HG03103 (cell line): ENCODE measurements around the gene PIP4K2A.
A peak's percentile ranks its signal among the peaks of the same experiment; 100 is the strongest.

Source experiments
- ATAC-seq: cut with Tn5 transposase; IDR thresholded peaks from one replicate; pipeline ENCODE4 v1.9.1; 2021; ENCODE audit warnings: low read depth; ENCODE audit not compliant: unreplicated experiment

Gene PIP4K2A

DNA sequence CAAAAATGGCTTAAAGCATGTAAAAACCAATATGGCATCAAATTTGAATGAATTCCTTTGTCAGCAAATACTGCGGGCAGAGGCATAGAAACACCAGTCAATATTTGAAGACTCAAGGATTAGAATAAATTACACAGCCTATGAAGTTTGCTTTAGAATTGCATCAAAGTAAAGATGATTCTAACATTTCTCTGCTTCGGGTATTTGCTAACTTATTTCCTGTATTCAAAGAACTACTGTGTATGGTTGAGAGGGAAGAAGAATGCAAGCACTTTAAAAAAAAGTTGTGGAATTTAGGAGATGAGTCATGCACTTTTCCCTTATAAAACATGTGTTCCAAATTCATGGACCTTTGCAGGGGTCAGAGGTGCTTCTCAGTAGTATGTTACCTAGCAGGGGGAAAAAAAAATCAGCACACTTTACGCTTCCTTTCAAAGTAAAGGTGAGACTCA, 90.1 kb downstream of the PIP4K2A start:
- no peak for ATAC-seq

- ATAC-seq: no peak
These were observed 90.6 kb downstream of the PIP4K2A start for GRCh38 chr10:22623633-22624253.

- no peak for ATAC-seq
These were observed 92.1 kb downstream of the PIP4K2A start for GRCh38 chr10:22622242-22622806.

DNA sequence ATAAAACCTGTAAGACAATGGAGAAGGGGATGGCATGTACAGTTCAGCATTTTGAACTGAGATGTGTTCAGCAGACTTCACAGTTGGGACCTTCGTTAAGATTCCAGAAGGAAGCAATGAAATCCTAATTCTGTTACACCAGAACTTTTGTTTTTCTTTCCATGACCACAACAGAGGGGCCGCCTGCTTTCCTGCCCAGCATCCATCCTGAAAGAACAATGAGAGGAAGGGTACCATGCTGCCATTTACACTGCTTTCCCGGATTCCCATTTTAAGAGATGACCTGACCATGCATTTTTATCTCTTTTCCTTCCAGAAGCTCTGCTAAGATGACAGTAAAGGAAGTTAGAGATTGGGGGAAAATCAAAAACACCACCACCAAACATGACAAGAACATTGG, 92.7 kb downstream of the PIP4K2A start:
- no peak for ATAC-seq

GRCh38 chr10:22620929-22621328, 93.4 kb downstream of the PIP4K2A start:
- no peak for ATAC-seq

- no peak for ATAC-seq
These were observed 94.1 kb downstream of the PIP4K2A start for GRCh38 chr10:22620140-22620857.

DNA sequence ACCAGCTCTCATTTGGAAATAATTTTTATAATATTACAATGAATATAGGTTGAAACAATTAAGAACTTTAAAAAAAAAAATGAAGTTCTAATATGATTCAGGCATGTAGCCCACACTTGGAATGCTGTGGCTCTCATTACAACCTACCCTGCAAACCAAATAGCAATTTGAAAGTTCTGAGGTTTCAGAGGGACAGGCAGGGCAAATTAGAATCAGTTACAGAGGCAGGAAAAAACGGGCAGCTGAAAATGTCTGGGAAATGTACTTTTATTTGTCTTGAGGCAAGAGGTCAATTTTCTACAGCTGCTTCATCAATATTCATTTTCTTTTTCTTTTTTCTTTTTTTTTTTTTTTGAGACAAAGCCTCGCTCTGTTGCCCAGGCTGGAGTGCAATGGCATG, 95.3 kb downstream of the PIP4K2A start:
- ATAC-seq: no peak

DNA sequence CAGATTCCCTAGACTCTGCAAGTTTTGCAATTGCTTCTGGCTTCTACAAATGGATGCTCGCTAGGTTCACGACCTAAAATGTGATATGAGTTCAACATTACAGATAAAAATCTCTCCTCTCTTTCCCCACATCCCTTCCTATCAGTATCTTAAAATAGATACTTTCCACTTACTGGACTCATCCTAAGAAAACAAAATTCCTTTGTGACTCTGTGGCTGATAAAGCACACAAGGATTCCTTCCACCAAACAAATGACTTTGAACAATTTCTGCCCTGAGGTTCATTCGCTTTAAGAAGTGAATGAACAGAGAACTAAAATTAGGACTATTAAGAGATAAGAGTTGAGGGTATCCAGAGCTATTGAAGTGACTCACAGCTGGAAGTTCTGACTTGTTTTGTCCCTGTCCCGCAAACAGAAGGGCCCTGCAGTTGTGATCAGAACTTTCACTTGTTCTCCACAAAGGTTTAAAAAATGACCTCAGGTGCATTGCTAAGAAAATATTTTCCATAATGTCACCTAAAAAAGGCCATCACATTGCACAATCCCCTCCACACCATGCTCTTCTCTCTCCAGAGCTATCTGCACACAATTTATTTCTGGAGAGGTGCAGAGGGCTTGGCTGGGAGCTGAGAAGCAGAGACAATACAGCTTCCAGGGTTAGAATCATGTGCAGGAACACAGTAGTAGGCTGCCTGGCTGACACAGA, 96.1 kb downstream of the PIP4K2A start:
- no peak for ATAC-seq

DNA sequence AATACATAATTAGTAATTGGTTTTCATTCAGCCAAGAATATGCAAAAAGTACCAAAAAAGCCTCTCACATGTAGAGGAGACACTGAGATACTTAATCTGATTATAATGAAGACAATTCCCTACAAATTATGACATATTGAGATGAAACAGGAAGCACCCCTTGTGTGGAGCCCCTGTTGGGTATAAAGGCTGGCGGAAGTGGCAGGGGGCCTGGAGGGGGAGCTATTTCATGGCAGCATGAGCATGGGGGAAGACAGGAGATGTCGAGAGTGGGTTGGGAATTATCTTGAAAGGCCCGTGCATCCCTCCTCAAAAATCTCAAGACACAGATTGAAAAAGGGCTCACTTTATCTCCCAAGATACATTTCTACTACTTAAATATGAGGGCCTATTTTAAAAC, 96.9 kb downstream of the PIP4K2A start:
- ATAC-seq: no peak

- ATAC-seq: no peak
These were observed 97.3 kb downstream of the PIP4K2A start for GRCh38 chr10:22617051-22617450.

GRCh38 chr10:22615819-22616499, 98.4 kb downstream of the PIP4K2A start:
- peak; percentile 53 for ATAC-seq

DNA sequence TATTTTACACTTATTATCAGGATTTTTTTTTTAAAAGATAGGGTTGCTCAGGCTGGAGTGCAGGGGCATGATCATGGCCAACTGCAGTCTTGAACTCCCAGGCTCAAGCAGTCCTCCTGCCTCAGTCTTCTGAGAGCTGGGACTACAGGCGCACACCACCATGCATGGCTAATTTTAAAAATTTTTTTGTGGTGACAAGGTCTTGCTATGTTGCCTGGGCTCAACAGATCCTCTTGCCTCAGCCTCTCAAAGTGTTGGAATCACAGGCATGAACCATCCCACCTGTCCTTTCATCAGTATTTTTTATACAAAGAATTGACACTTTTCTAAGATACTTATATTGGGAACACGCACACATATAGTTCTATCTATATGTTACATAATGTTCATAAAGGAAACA, 99.3 kb downstream of the PIP4K2A start:
- ATAC-seq: no peak

GRCh38 chr10:22613011-22613410, 101.4 kb downstream of the PIP4K2A start:
- no peak for ATAC-seq

- no peak for ATAC-seq
These were observed 102.1 kb downstream of the PIP4K2A start for GRCh38 chr10:22612318-22612717.

DNA sequence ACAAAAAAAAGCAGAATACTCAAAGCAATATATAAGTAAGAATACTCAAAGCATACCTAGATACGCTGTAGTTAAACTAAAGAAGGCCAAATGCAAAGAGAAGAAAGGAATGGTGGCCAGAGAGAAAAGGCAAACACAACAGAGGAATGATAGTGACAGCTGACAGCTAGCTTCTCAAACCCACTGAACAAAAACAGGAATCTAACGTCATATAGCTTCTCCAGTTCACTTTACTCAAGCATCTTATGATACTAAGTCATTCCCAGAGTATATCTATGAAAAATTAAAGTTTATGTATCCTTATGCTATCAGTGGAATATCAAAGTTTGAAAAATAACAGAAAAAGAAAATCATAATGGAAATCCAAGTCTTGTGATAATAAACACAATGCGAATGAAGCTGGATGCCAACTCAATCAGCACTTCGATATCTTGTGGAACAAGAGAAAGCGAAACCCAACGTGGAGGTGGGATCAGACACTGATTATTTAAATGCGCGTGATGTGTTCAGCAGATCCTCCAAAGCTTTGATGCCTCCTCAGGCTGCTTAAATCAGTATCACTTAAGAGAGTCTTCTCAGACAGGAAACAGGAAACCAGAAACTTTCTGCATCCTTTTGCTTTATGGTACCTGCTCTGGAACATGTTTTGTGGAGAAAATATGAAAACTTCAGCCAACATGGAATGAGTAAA, 102.8 kb downstream of the PIP4K2A start:
- peak; percentile 46 for ATAC-seq

DNA sequence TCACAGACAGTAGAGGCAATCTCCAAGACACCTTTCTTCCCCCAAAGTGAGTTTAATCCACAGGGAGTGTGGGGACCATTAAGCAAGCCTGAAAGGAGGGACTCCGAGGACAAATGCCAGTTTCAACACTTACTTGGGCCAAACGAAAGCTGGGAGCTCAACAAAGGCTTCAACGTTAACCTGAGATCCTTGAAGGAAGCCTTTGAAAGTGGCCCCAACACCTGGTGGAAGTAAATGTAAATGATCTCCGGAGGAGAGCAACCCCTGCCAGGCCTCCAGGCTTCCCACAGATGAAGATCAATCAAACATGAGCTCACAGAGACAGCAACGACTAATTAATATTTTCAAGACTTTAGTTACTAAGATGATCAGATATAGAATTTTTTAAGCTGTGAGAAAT, 103.8 kb downstream of the PIP4K2A start:
- no peak for ATAC-seq

DNA sequence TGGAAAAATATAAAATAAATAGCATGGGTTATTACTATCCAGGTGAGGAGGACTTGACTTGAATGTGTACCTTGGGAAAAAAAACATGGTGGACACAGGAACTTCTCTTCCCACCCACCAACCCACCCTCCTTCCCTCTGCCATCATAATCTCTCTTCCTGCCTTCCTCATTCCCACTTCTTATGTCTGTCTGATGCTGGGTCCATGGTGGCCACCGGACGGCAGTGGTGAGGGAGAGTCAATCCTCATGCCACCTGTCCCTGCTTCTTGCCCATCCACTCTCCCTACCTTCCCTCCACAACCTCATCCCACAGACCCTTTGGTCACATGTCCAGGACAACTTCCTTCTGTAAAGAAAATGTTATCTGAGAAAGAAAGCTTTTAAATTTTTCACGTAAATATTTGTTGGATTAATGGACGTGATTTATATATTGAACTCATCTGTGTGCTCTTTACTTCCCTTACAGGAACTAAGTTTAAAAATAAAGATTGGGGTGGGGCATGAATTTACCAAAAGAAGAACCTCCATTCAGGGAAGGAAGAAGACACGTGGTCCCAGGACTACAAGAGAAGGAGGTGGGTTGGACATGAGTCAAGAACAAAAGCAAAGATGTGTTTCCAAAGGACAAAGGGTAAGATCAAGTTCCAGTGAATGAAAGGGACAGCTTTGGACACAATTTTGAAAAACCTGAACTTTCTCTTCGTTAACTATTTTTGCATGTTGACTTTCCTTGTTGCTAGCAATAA, 104.5 kb downstream of the PIP4K2A start:
- ATAC-seq: no peak

- ATAC-seq: no peak
These were observed 105.1 kb downstream of the PIP4K2A start for GRCh38 chr10:22609251-22609650.

DNA sequence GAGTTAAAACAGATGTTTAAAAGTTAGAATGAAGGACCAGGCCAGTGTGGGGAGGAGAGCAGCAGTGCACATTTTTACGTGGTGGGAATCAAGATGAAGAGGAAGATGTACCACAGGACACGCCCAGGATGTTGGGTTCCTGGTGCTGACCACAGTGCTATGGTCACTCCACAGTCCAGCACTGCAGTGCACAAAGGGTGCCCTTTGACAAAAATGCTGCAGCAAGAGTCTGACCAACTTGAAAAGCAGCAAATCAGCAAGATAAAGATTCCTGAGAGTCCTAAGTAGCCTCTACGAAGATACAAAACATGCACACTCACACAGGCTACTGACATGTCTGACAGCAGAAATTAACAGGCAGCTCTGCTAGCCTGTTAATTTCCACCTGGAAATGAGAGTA, 107.1 kb downstream of the PIP4K2A start:
- no peak for ATAC-seq
